ENCODE results near the gene GRK5.

- TF ChIP-seq CTCF (IDR thresholded peaks at IDR 0.05) (no peak), POLR2A (IDR thresholded peaks at IDR 0.05) (no peak)
These were observed 275.6 kb downstream of the GRK5 start for GRCh38 chr10:119483001-119483400.

Measured in right lobe of liver (tissue), 4 donors.